ENCODE results near the gene ZBTB25. TPM values are rescaled to one million over a fixed set of nuclear protein-coding genes. Genes with fewer than 3 reads are reported as not detected.

Gene ZBTB25
- total RNA-seq, 4 donors from 2014 or later, result 4.6 to 34.4 (median 11.2) TPM

- peak within 1 kb of the TSS; percentile 80 to 90 for H3K27ac ChIP-seq
- H3K4me1 ChIP-seq, result no peaks in the 10 kb centered on the region
- no peaks in the 10 kb centered on the region for H3K27me3 ChIP-seq
- no peaks in the 10 kb centered on the region for H3K9me3 ChIP-seq
- H3K4me3 ChIP-seq, result peak within 1 kb of the TSS; percentile 46 to 55
- TF ChIP-seq CTCF (IDR thresholded peaks at IDR 0.05), result peak; percentile 88 to 96 (median 93)
- TF ChIP-seq POLR2A (IDR thresholded peaks at IDR 0.05), result peak; percentile 78 to 98
- intact Hi-C loops (cut with DNase I; ENCODE audit: low total_unique reads), result loop anchor here (10.0 kb wide), 1 partner anchor 94 kb away; no protein-coding TSS in a partner anchor
- H3K36me3 ChIP-seq, result no peaks in the 10 kb centered on the region
- DNase-seq, result peak; percentile 99
These were observed 36.9 kb upstream of the ZBTB25 start, which contains the start of gene HSPA2 for GRCh38 chr14:64540208-64541202. TSS of gene HSPA2 (plus strand) at chr14:64540741. CDS start at chr14:64540850, 109 bp downstream.

GRCh38 chr14:64536488-64537245 is 33.0 kb upstream of the ZBTB25 start:
- Histone ChIP-seq H3K4me1 (no peaks in the 10 kb centered on the region), H3K27ac (no peak overlapping the region), H3K27me3 (no peaks in the 10 kb centered on the region), H3K4me3 (no peak overlapping the region), H3K36me3 (no peaks in the 10 kb centered on the region), H3K9me3 (no peaks in the 10 kb centered on the region)
- DNase-seq, result no peak
- TF ChIP-seq CTCF (IDR thresholded peaks at IDR 0.05), result no peak
- TF ChIP-seq POLR2A (IDR thresholded peaks at IDR 0.05), result no peak
- intact Hi-C loops (cut with DNase I; ENCODE audit: low total_unique reads), result no loop called here

GRCh38 chr14:64531567-64531966 is 27.9 kb upstream of the ZBTB25 start:
- intact Hi-C loops (cut with DNase I; ENCODE audit: low total_unique reads), result no loop called here
- no peaks in the 10 kb centered on the region for H3K36me3 ChIP-seq
- H3K4me3 ChIP-seq, result no peak overlapping the region
- no peak for DNase-seq
- H3K27ac ChIP-seq, result no peak overlapping the region
- no peaks in the 10 kb centered on the region for H3K27me3 ChIP-seq
- TF ChIP-seq CTCF (IDR thresholded peaks at IDR 0.05) (no peak), POLR2A (IDR thresholded peaks at IDR 0.05) (no peak)
- no peaks in the 10 kb centered on the region for H3K9me3 ChIP-seq
- H3K4me1 ChIP-seq, result no peaks in the 10 kb centered on the region

GRCh38 chr14:64525354-64525753 is 21.7 kb upstream of the ZBTB25 start:
- no peak overlapping the region for H3K4me3 ChIP-seq
- no peak overlapping the region for H3K27ac ChIP-seq
- intact Hi-C loops (cut with DNase I; ENCODE audit: low total_unique reads), result no loop called here
- H3K4me1 ChIP-seq, result no peaks in the 10 kb centered on the region
- TF ChIP-seq CTCF (IDR thresholded peaks at IDR 0.05) (no peak), POLR2A (IDR thresholded peaks at IDR 0.05) (no peak)
- H3K27me3 ChIP-seq, result no peaks in the 10 kb centered on the region
- no peaks in the 10 kb centered on the region for H3K9me3 ChIP-seq
- no peak for DNase-seq
- H3K36me3 ChIP-seq, result no peaks in the 10 kb centered on the region
